Activated CD4-positive, alpha-beta T cell treated with anti-CD3 and anti-CD28 coated beads for 1 hour (primary cell): ENCODE data around the gene GLB1L3.

Experiments used
- DNase-seq: peaks from one replicate; pipeline ENCODE4 v3.0.0-alpha.2; 2020

The GLB1L3 gene, protein sequence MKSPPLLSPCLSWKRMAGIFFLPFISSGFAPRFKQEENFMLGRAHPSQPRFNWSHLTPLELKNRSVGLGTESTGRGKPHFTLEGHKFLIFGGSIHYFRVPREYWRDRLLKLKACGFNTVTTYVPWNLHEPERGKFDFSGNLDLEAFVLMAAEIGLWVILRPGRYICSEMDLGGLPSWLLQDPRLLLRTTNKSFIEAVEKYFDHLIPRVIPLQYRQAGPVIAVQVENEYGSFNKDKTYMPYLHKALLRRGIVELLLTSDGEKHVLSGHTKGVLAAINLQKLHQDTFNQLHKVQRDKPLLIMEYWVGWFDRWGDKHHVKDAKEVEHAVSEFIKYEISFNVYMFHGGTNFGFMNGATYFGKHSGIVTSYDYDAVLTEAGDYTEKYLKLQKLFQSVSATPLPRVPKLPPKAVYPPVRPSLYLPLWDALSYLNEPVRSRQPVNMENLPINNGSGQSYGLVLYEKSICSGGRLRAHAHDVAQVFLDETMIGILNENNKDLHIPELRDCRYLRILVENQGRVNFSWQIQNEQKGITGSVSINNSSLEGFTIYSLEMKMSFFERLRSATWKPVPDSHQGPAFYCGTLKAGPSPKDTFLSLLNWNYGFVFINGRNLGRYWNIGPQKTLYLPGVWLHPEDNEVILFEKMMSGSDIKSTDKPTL

GRCh38 chr11:134275534-134276395 lies at the start of gene GLB1L3:
Gene GLB1L3, plus strand, starts transcription at chr11:134276379. Its CDS starts 362 bp downstream, at chr11:134276741.
- DNase-seq = peak; percentile 67

GRCh38 chr11:134226806-134227325 lies 49.3 kb upstream of the GLB1L3 start:
- DNase-seq = no peak

DNA sequence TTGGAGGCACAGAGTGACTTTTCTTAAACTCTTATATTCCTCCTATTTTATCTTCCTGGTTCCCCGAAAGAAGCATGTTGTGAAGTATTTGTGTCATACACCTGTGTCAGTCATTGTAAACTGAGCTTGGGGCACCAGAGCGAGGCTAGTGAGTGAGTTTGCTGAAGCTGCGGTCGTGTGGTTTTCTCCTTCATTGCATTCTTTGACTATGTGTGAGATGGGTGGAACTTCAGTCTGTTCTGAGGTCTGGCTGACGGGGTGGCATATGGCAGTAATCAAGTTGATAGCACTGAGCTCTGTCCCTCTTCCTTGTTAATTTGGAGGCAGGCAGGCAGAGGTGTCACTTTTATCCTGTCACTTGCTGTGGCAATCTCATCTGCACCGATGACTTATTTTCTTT lies 47.6 kb upstream of the GLB1L3 start:
- DNase-seq = no peak

DNA sequence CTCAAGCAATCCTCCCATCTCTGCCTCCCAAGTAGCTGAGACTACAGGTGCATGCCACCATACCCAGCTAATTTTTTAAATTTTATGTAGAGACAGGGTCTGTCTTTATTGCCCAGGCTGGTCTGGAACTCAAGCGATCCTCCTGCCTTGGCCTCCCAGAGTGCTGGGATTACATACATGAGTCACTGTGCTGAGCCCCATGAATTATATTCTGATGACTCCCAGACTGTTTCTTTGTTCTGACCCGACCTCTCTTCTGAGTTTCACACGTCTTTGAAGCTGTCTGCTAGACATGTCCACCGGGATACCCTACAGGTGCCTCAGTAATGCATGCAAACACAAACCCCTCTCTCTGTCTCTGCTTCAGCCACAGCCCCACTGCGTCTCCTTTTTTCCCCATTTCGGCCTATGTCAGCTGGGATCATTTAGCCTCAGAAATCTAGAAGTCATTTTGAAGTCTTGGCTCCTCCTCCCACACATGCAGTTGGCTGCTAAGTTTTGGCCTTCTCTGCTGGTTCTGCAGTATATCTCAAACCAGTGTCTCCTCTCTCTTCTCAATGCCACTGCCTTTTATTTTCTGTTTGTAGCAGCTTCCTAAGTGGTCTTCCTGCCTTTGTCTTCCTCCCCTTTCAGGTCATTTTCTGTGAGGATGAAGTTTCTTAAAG lies 46.9 kb upstream of the GLB1L3 start:
- no peak for DNase-seq

DNA sequence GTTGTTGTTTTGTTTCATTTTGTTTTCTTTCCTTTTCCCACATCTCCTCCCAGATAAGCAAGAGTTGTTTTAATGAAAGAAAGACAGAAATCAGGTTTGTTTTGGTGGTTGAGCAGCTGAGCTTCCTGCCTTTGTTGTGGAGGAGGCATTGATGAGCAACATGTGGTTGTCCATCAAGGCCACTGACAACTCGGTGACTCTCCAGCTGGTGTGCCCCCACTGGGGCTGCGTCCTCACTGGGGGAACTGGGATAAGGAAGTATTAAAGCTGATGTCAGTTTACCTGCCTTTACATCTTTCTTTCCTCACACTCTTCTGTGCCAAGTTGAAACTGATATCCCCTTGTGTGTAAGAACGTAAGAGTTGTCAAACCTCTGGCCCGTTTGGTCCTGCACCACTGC lies 45.8 kb upstream of the GLB1L3 start:
- no peak for DNase-seq

- no peak for DNase-seq
These were observed 44.1 kb upstream of the GLB1L3 start for GRCh38 chr11:134231958-134232659.

DNA sequence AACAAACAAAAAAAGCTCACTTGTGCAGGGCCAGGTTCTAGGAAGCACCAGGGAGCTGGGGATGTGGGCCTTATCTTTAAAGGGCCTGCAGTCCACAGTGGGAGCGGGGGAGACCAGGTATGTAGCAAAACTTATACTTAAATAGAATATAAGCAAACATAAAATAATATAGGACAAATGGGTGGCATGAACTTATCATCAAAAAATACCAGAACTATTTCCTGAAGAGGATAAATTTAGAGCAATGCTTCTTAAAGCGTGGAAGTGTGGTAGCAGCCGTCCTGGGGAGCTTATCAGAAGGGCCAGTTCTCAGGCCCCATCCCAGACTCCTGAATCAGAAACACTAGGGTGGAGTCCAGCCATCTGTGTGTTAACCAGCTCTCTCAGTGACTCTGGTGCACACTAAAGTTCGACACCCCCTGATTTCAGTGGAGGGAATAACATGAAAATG lies 42.4 kb upstream of the GLB1L3 start:
- no peak for DNase-seq

DNA sequence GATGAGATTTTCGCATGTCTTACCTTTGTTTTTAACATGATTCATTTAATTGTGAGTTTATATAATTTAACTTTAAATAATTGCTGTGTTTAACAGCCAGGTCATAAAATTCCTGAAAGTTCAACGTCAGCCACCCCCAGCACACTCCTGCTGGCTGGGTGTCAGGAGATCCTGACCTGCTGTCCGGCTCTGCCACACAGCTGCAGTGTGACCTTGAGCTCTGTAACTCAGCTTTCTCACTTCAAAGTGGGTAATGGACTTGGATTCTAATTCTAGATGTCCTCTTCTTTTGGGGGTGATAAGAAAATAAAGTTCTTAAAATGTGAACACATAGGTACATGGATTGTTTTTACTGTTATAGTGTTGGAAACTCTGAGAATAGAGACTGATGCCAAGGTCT lies 40.8 kb upstream of the GLB1L3 start:
- no peak for DNase-seq

DNA sequence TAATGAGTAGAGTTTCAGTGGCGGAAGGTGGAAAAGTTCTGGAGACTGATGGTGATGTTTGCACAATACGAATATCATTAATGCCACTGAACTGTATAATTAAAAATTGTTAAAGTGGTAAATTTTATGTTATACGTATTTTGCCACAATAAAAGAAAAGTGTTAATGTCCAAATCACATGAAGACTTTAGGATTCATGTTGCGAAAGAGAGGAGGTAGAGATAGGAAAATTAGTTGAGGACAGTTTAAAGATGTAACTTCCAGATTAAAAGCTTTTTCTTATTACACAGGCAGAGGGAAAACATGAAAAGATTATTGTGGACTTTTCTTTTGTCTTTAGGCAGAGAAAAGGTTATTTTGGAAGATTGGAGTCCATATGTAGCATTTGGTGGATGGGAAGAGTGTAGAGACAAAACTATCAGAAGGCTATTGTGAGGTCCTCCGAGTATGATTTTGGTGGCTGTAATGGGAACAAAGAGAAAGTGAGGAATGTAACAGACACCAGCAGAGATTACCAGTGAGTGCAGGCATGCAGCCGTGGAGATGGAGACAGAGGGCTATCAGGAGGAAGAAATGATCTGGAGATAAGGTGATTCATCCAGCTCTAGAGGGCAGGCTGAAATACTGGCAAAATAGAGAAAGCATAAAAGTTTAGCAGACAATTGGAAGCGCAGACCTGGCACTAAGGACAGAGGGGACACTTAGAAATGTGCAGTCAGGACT lies 39.2 kb upstream of the GLB1L3 start:
- DNase-seq = no peak

DNA sequence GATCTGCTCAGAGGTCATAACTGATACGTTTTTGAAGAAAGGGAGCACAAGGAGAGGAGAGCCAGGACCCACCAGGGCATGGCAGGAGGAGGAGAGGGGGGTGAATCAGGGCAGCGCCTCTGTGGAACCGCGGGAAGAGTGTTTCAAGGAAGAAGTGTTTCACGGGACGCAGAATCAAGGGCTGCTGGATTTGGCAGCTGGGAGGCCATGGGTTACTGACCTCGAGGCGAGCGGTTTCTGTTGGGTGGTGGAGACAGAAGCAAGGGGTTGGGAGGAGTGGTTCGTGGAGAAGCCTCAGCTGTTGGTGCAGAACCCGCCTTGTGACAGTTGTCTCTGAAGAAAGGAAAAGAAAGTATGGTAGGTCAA lies 38.6 kb upstream of the GLB1L3 start:
- no peak for DNase-seq

- DNase-seq = no peak
These were observed 37.2 kb upstream of the GLB1L3 start for GRCh38 chr11:134238956-134239355.

DNA sequence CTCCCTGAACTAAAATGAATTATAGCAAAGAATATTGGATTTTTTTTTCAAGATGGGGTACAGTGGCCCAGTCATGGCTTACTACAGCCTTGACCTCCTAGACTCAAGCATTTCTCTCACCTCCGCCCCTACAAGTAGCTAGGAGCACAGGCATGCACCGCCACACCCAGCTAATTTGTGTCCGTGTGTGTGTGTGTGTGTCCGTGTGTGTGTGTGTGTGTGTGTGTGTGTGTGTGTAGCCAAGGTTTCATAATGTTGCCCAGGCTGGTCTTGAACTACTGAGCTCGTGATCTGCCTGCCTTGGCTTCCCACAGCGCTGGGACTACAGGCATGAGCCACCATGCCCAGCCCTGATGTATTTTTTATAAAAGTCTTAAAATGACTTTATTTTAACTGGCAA lies 35.6 kb upstream of the GLB1L3 start:
- no peak for DNase-seq

- DNase-seq = no peak
These were observed 33.8 kb upstream of the GLB1L3 start for GRCh38 chr11:134242376-134242775.

DNA sequence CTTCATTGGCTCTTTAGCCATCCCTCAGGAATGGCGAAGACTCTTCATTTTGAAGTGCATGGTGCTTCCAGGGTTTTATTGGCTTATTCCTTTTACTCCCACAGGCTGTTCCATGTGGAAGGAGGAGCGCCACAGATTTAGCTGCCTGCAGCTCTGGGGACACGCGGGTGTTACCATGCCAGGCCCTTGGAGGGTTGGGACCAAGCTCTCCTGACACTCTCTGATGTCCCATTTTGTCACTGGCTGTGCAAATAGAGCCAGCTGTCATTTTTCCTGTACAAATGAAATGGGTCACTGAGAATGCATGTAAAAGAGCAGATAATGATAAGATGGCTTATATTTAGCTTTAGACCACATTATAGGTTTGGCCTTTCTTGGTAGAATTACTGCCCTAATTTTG lies 32.3 kb upstream of the GLB1L3 start:
- DNase-seq = no peak

GRCh38 chr11:134244593-134244992 lies 31.6 kb upstream of the GLB1L3 start:
- no peak for DNase-seq

DNA sequence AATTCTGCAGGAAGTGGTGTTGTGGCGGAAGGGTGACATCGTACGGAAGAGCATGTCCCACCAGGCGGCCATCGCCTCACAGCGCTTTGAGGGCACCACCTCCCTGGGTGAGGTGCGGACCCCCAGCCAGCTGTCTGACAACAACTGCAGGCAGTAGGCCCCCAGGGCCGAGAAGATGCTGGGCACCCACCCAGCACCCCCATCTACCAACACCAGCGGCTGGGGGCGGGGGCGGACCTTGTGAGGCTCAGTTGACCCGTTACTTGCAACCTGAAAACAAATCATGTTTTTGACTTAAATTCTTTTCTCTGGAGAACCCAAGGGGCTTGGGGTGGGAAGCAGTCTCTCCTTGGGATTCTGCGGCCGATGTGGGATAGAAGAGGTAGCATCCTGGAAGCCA lies 30.7 kb upstream of the GLB1L3 start:
- DNase-seq = no peak

- no peak for DNase-seq
These were observed 30.1 kb upstream of the GLB1L3 start for GRCh38 chr11:134246100-134246499.

- no peak for DNase-seq
These were observed 29.5 kb upstream of the GLB1L3 start for GRCh38 chr11:134246678-134247077.

- no peak for DNase-seq
These were observed 27.2 kb upstream of the GLB1L3 start for GRCh38 chr11:134248910-134249480.

GRCh38 chr11:134250246-134250645 lies 25.9 kb upstream of the GLB1L3 start:
- DNase-seq = no peak

GRCh38 chr11:134250675-134251074 lies 25.5 kb upstream of the GLB1L3 start:
- no peak for DNase-seq
